Stimulated activated CD4-positive, alpha-beta T cell treated with anti-CD3 and anti-CD28 coated beads, Interleukin-1b, Interleukin-23, amount 100 ng/mL, for 48 hours (primary cell): ENCODE data around the gene GRIK4.

Experiments
- DNase-seq: peaks from one replicate; pipeline ENCODE4 v3.0.0-alpha.2; 2020

The GRIK4 gene

DNA sequence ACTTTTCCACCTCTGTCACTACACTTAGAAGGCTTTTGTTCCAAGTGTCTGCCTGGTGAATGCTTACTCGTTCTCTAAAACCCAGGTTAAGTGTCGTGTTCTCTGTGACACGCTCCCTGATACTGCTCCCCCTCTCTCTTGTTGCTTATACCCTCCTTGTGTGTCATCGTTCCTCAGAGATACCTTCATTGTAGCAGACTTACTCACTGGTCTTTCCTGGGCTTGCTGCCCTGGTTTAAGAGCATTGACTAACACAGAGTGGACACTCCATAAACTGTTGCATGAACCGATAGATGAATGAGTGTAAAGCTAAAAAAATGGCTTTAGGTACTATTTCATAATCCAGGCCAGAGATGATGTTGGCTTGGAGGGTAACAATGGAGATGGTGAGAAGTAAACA lies 171.3 kb downstream of the GRIK4 start:
- DNase-seq: no peak

DNA sequence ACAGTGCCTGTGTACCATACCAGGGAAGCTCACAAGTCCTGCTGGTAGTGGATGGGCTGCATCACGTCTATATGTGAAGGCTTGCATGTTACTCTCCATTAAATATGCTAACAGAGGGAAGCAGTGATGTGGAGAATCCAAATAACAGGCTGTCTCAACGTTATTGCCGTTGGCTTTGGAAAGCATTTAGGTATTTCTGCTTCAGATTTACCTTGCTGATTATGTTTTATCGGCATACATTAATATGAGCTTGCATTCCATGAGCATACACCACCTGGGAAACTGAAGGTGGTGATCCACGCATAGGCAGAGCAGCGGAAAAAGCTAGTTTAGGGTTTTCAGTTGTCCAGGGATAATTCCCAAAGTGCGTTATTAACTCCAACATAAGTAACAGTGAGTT lies 175.0 kb downstream of the GRIK4 start:
- DNase-seq: no peak

DNA sequence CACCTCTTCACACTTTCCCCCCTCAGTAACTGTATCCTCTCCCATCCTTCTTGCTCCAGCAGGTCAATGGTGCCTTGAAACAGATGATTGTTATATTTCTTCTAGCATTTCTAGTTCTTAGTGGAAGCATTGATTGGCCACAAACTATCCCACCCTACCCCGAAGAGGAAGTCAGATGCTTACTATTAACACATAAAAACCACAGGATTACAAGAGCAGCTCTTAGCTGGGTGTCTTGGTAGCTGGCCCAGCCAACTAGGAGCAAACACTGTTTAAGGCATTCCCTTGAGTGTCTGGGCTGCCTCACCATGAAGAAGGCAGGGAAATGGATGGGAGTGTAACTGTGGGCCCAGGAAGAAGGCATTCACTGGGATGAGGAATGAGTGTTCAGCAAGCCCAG lies 176.6 kb downstream of the GRIK4 start:
- no peak for DNase-seq

DNA sequence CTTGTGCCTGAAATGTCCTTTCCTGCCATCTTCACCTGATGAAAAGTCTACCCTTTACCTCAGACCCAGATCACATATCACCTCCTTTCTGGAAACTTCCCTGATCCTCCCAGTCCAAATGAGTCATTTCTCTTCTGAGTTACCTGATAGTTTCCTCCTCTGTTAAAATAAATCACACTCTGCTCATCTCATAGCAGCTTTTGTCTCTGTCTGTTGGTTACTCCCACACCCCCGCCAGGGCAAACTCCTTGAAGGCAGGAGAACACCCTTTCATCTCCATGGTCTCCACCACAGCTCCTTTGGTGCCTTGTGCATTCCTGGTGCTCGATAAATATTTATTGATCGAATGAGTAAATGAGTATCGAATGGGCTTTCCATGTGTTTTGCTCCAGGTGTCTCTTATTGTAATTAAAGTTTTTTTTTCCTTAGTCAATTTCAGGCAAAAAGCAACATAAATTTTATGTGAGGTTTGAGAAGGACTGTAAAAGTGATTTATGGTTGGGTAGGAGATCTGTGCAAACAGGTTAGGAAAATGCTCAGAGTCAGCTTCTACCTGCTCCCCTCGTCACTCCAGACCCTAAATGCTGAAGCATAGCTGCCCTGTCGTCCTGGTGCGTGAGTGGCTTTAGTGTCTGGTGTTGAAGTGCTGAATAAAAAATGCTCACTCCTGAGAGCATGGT lies 178.2 kb downstream of the GRIK4 start:
- DNase-seq: no peak

DNA sequence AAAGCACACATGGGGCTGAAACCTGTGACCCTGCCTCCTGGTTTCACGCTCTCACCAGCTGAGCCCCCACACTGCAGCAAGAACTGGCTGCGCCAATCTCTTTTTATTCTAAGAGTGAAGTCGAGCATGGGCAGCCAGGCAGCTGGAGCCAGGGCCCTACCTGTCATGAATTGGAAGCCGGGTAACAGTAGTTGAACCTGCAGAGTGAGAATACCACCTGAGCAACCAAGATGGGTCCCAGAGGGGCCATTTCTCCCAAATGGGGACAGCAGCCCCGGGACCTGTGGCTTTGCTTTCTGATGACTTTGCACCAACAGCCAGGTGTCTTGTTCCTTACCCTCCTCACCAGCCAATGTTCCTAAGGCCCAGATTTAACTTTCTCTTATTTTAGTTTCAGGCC lies 178.9 kb downstream of the GRIK4 start:
- no peak for DNase-seq

DNA sequence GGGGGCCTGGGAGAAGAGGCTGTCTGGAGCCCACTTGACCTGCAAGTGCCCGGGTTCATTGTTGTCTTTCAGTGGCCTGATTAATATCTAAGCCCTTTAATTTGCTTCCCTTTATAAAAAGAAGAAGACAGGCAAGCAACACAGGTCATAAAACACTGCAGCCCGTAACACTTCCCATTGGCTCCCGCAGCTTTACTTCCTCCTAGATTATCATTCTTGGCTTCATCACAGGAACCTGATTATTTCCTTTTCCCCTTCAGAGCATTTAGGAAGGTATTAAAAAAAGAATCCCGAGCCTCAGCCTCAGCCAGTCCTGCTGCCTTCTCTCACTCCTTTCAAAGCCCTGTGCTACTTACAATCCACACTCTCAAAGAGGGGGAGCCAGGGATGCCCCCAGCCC lies 183.2 kb downstream of the GRIK4 start:
- DNase-seq: no peak

DNA sequence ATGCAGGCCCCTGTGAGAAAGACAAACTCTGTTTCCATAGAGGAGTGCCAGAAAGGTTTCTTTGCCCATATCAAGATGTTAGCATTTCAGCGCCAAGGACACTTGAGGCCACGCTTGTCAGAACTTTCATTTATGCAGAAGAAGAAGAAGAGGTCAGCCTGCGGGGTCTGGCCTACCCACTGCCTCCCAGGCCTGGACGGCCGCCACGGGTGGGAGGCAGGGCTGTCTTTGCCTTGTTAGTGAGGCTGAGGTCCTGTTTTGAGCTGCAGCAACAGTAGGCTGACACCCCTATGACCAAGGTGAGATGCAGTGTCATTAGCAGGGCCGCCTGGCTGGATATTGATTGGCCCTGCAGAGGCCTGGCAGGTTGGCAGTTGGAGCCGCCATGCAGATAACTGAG lies 183.9 kb downstream of the GRIK4 start:
- DNase-seq: no peak

DNA sequence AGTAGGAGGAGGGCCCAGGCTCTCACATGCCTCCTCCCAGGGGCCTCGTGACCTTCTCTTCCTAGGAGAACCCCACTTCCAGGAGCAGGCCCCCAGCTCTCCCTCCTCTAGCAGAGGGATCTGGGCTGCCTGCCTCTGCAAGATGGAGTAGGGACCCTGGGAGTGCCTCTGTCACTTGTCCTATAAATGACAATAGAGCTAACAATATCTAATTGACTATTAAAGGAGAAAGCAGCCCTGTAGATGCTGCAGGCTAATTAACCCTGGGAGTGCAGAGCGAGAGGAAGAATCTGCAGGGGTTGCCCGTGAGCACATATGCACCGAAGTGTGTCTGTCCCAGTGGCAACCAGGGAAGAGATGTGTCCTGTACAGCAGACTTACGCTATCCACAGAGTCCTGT lies 184.4 kb downstream of the GRIK4 start:
- no peak for DNase-seq

DNA sequence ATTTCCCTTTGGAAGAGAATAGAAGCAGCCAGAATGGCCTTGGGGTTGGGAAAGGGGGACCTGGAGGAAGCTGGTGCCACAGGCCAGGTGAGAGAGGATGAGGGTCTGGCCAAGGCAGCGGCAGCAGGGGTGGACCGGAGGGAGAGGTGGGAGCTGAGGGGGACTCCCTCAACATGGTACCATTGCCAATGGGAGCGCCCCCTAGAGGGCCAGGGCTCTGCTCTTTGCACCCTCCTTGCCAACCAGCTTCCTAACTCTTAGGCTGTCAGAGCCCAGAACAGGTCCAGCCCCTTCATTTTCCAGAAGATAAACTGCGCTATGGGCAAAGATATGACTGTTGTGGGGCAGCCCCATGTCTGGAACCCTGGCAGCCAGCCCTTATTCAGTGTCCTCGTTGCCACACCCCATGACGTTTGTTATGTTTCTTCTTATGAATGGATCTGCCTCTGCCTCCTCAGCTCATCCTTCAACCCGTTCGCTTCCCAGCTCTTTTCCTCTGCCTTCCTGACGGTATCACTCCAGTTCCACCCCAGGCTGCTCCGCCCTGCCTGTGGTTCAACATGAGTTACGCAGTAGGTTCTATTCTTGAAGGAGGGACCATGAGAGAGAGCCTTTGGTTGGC lies 185.2 kb downstream of the GRIK4 start:
- no peak for DNase-seq

DNA sequence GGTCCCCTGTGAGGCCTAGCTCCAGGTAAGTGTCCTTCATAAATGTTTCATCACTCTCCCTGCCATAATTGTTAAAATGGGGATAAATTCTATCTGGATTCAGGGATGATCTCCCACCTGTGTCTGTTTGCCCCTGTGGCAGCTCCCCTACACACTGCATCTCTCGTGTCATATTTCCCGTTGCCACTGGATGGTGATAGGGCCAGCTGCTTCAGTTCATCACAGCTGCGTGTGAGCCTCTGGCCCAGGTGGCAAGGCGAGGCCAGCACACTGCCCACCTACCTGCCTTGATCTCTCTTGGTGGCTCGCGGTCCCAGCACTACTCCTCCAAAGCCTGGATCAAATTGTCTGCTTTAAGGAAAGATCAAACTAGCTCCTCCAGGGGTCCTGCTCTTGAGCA lies 187.4 kb downstream of the GRIK4 start:
- DNase-seq: no peak

DNA sequence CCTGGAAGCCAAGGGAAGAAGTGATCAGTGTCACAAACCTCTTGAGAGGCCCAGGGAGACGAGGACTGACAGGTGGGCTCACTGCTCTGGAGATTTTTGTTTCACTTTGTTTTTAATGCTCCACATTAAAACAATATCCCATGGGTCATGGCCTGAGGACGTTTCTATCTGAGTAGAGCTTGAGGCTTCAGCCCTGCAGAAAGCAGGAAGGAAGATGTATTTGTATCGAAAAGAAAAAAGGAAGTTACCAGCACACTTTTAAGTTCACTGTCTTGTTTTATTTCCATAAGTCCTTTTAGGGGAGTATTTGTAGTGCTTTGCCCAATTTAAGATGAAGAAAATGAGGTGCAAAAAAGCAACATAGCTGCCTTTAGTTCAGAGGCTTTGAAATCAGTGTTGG lies 191.1 kb downstream of the GRIK4 start:
- no peak for DNase-seq

DNA sequence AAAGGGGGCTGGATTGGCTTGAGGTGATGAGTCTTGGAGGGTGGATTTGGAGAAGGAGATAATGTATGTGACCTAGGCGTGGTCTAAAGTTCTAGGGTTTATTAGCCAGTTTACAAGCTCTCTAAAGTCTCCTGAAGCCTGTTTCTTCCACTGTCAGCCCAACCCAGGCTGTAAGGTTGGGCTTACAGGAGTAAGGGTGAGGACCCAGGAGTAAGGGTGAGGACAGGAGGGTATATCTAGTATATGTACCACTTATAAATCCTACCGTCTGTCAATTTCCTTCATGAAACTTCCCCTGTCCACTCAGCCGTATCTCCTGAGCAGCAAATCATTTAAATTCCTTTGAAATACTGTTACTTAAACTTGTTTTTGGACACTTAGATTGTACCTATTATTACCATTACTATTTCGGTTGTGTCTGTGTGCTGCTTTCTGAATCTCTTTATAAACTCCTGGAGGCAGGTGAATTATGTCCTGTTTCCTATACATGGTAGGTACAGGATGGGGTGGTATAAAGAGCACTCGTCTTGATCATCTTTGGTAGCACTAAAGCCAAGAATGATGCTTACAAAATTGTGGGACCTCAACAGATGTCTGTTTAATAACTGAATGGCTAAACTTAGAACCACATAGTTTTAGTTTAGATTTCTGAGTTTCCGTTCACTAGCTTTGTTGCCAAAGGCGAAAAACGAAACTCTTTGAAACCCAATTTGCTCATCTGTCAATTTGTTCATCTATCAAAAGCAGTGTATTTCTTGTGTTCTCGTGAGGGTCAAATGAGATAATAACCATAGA lies 192.0 kb downstream of the GRIK4 start:
- no peak for DNase-seq

DNA sequence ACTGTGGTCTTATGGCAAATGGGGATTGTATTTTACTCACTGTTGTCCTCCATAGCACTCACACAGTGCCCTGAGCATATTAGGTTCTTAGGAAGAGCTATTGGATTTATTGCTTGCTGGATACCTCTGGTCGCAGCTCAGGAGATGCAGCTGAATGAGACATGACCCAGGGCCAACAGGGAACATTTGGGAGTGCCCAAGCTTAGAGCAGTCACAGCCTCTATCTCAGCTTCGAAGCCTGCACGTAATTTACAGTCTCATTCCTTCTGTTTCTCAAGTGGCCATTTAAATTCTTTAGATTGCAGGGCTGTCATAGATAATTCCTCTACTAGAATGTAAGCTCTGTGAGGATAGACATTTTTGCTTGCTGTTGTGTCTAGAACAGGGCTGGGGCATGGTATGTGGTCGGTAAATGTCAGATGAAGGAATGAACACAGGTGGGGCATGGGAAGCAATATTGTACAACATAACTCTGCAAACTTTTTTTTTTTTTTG lies 192.8 kb downstream of the GRIK4 start:
- DNase-seq: no peak

DNA sequence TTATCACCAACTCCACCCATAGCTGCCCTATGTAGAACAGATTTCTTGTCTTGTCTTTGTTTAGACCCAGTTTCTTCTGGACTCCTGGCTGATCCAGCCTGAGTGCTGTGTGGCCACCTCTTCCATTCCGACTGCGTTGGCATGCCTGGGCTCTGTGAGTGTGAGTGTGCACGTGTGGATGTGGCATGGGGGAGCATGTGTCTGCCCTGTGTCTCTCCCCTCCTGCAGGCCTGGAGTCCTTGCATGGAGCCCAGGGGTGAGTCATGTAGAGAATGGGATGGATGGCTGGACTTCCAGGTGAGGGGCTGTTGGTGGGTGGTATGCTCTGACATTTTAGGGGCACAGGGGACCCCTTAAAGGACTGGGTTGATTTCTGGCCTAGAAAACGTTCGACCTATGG lies 194.7 kb downstream of the GRIK4 start:
- DNase-seq: no peak

DNA sequence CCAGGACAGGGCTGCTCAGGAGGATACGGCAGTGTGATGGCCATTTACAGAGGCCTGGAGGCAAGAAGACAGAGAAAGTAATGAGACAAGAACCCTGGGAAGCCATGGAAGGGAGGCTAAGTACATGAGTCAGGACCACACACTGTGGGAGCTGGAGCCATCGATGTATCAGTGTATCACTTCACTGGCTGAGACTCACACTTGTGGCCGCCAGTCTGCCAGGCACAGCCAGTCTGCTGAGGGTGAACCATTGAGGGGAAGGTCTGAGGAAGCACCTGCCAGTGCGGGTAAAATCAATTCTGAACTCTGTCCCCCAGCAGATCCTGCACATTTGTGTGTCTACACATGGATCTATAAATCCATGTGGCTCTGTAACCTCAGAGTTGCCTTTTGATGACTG lies 195.6 kb downstream of the GRIK4 start:
- DNase-seq: no peak

DNA sequence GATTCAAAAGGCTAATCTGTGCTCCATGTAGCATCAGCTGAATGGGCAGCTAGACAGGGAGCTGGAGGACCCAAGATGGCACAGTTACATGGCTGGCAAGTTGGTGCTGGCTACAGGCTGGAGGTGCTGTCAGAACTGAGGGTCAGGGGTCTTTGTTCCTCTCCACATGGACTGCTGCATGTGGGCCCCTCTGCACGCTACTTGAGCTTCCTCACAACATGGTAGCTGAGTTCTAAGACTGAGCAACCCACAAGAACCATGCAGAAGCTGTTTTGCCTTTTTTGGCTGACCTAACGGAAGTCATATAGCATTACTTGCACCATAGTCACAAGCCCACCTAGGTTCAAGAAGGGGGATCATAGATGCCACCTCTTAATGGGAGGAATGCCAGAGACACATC lies 196.1 kb downstream of the GRIK4 start:
- DNase-seq: no peak

DNA sequence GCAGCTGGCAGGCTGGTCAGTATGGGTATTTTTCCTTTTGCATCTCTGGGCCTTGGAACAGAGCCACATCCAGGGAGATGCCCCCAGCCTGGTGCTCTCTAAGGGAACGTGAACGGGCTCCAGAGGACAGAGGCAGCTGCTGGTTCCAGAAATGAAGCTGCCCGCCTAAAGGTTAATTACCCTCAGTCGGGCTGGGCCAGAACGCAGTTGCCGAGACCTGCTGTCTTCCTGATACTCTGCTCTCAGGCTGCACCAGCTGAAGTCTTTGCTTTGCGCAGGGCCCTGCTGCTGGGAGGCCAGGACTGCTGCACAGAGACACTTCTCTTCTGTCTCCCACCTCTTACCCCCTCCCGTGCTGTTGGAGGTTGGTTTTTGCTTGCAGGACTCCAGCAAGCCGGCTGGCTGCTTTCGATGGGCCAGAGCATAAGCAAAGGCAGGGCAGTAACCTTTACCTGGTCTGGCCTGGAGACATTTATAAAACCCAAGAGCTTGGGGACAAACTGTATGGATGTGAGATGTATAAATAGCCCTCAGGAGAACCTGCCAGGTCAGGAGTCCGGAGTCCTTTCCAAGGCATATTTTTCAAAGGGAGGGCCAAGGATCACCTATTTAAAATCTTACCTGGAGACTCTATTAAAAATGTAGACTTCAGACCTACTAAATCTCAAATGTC lies 197.1 kb downstream of the GRIK4 start:
- DNase-seq: no peak

DNA sequence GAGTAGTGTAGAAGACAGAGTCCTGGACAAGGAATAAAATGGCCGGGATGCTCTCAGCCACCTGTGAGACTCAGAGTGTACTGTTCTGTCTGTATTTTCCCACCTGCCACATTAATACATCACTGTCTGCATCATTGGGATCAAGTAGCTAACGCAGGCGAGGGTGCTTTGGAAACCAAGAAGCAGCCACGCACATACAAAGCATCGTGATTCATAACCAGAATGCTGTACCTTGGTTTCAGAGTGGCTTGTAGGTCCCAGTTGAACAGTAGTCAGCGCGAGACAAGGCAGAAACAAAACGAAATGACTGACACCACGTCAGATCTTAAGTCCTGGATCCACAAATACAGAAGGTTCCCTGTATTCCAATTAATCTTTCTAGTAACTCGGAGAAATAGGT lies 198.3 kb downstream of the GRIK4 start:
- DNase-seq: no peak

DNA sequence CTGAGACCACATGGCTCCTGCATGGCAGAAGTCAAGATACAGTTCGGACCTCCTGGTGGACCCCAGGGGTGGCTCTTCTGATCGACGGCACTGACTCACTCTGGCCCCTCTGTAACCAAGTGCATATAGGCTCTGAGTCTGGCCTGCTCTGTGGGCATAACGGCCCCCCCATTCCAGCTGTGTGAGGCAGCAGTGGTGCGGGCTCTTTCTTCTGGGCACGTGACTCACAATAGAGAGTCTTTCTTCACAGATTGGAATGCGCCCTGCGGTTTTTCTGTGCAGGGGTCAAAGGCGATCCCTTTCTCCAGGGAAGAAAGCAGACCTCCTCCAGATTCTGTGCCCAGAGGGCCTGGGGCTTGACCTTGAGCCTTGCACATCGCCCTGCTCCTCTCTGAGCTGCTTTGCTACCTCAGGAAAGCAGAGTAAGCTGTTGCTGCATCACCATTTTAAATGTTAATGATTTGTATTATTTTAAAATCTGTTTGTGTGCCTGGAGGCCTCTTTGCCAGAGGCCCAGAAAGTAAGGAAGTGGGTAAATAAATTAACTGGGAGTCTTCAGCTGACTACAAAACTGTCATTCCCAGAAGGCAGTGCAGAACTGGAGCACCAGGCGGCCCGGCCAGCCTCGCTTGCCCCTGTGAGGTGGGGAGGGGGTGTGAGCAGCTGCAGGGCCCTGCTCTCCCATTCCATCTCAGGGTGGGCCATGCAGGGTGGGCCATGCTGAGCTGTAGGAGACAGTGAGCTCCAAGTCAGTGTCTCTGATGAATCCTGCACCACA lies 199.0 kb downstream of the GRIK4 start:
- no peak for DNase-seq

DNA sequence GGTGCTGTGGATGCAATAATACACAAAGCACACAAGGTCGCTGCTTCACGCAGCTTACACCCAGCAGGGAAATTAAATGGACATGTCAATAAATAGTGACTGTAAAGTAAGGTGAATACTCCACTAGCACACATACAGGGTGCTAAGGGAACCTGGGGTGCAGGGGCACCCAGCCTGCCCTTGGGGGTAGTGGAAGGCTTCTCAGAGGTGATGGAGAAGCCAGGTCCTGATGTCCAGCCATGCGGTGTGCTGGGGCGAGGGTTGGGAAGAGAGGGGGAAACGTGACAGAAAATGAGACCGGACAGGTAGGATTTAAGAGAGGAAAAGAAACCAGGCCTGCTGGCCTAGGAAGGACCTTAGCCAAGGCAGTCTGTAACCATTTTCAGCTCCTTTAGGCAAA lies 200.5 kb downstream of the GRIK4 start:
- DNase-seq: no peak

DNA sequence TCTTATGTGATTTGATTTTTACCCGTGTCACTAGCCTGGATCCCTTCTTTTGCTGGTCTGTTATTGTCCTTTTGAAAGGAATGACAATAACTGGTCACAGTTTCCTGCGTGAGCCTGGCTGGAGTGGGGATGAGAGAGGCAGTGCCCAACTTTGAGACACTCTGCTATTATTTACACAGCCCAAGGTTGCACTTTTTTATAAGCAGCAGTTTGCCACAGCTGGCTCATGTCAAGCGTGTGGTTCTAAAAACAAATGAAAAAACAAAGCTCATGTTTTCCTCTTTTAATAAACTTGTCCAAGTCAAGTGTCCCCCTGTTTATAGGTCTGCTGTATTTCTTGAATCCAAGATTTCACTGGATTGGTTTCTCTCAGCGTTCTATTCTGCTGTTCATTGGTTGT lies 201.3 kb downstream of the GRIK4 start:
- no peak for DNase-seq

DNA sequence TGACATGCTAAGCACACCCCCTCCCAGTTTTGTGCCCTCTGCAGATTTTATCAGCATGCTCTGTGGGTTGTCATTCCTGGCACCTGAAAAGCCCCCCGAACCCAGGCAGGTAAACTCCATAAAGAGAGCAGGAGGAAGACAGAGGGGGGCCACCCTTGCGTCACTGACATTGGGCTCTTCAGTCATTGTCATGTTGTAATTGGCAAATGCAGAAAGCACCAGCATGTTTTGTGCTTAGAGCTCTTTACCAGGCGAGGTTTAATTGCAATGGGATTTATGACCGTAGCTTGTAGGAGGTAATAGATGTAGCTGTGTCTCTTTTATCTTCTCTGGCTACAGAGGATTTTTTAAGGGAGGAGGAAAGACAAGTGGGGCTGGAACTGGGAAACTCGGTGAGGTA lies 201.7 kb downstream of the GRIK4 start:
- DNase-seq: no peak

DNA sequence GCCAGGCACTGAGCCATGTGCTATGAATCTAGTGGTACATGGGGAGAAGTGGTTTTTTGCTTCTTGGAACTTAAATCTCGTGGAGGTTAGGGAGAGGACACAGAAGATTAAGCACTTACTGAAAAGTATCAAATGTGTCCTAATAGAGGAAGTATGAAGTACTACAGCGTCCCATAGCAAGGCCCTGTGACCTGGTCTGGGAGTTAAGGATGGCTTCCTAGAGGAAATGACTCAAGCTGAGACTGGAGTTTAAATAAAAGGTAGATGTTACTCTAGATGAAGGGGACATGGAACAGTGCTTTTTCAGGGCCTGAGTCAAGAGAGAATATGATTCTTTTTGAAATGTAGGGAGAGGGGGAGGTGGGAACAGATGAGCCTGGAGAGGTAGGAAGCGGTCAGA lies 202.9 kb downstream of the GRIK4 start:
- DNase-seq: no peak
